HCT116 (cell line): ENCODE data around the gene FCRL3. TPM values are rescaled to one million over a fixed set of nuclear protein-coding genes. Genes with fewer than 3 reads are reported as not detected.

Experiments
- ATAC-seq: fragments of 200-7000 bp; cut with Tn5 transposase; 2 replicates; pipeline ENCODE4 v1.9.1; 2020; ENCODE audit warnings: mild to moderate bottlenecking, moderate library complexity
- BruUV-seq: library from RNA; stranded (reverse); fragments of 400-500 nt; replicated peaks from 2 replicates; lab custom pipeline; 2021; lab: Mats Ljungman, UMichigan
- CTCF ChIA-PET: fragments of 300-600 bp; sonication (Branson Sonifier 250); formaldehyde crosslinking; loops from one replicate; lab custom pipeline; 2021; ENCODE audit warnings: antibody characterized with exemption; lab: Charles Lee
- POLR2A ChIA-PET: fragments of 300-600, 350-600 bp; sonication (Branson Sonifier 250); formaldehyde crosslinking; loops from one replicate; lab custom pipeline; 2021; ENCODE audit warnings: antibody characterized with exemption; lab: Charles Lee
- RAD21 ChIA-PET, 2 experiments: fragments of 300-600 bp; sonication (Branson Sonifier 250); formaldehyde crosslinking; loops; one replicate each; lab custom pipeline; 2023; ENCODE audit warnings: low total read pairs in 2 of 2; ENCODE audit not compliant: uncharacterized antibody in 2 of 2, unreplicated experiment in 2 of 2, low non-redundant PET in 1 of 2; lab: Charles Lee
- DNase-seq: peaks from one replicate; pipeline ENCODE4 v3.0.0-alpha.2; 2010; ENCODE audit warnings: low read depth, low spot score
- H2AFZ ChIP-seq: fragments of 200-600 bp; shearing (Covaris generic), sonication (generic); 2 replicates; pipeline ENCODE4 v1.6.1; 2017; ENCODE audit warnings: low read depth, mixed run types, mixed read lengths, antibody characterized with exemption, low read length; ENCODE audit not compliant: poor library complexity, severe bottlenecking
- H3K27ac ChIP-seq: 2 replicates; pipeline ENCODE4 v1.5.1; 2012; ENCODE audit warnings: low read depth, low read length
- H3K27me3 ChIP-seq: fragments of 200-600 bp; sonication (generic); 2 replicates; pipeline ENCODE4 v1.6.1; 2016; ENCODE audit warnings: mixed run types, low read length, mixed read lengths; ENCODE audit not compliant: insufficient read depth
- H3K36me3 ChIP-seq, 2 experiments: fragments of 200-500 bp in 1 of 2; fragments of 200-600 bp in 1 of 2; sonication (Bioruptor generic) in 1 of 2; sonication (generic) in 1 of 2; 2 replicates each; pipeline versions ENCODE4 v1.5.1 to v1.6.1; 2014 to 2016; ENCODE audit warnings: low read length in 2 of 2, inconsistent platforms in 1 of 2, mixed read lengths in 1 of 2, mixed run types in 1 of 2; ENCODE audit not compliant: insufficient read depth in 2 of 2, control insufficient read depth in 1 of 2
- H3K4me1 ChIP-seq, 2 experiments: fragments of 200-600 bp in 1 of 2; sonication (generic) in 1 of 2; 2 replicates each; pipeline versions ENCODE4 v1.5.1 to v1.6.1; 2012 to 2017; ENCODE audit warnings: low read length in 2 of 2, inconsistent platforms in 1 of 2, mild to moderate bottlenecking in 1 of 2, mixed read lengths in 1 of 2, mixed run types in 1 of 2, moderate library complexity in 1 of 2; ENCODE audit not compliant: insufficient read depth in 2 of 2, control insufficient read depth in 1 of 2
- H3K4me2 ChIP-seq: fragments of 200-600 bp; sonication (generic); 2 replicates; pipeline ENCODE4 v1.6.1; 2017; ENCODE audit warnings: mixed run types, low read length, mixed read lengths
- H3K4me3 ChIP-seq, 2 experiments: fragments of 200-600 bp in 1 of 2; sonication (generic) in 1 of 2; replicated peaks in 1 of 2; 2 replicates each; pipeline ENCODE4 v1.5.1; 2011 to 2016; ENCODE audit warnings: low read length in 2 of 2, control low read depth in 1 of 2, low read depth in 1 of 2, mild to moderate bottlenecking in 1 of 2, mixed read lengths in 1 of 2, mixed run types in 1 of 2
- H3K79me2 ChIP-seq: fragments of 200-600 bp; sonication (generic); 2 replicates; pipeline ENCODE4 v1.6.1; 2017; ENCODE audit warnings: mild to moderate bottlenecking, mixed run types, low read length, moderate library complexity, mixed read lengths; ENCODE audit not compliant: insufficient read depth
- H3K9ac ChIP-seq: fragments of 200-600 bp; sonication (generic); 2 replicates; pipeline ENCODE4 v1.6.1; 2016; ENCODE audit warnings: low read length, mixed read lengths
- H3K9me2 ChIP-seq: fragments of 200-600 bp; sonication (generic), shearing (Covaris generic); 2 replicates; pipeline ENCODE4 v1.6.1; 2017; ENCODE audit warnings: mixed run types, mild to moderate bottlenecking, moderate library complexity; ENCODE audit not compliant: insufficient read depth
- H3K9me3 ChIP-seq, 2 experiments: fragments of 200-500 bp in 1 of 2; fragments of 200-600 bp in 1 of 2; sonication (Bioruptor generic) in 1 of 2; sonication (generic) in 1 of 2; 2 replicates each; pipeline ENCODE4 v1.6.1; 2014 to 2017; ENCODE audit warnings: low read length in 2 of 2, mixed read lengths in 2 of 2, inconsistent platforms in 1 of 2, low read depth in 1 of 2, mild to moderate bottlenecking in 1 of 2, mixed run types in 1 of 2, moderate library complexity in 1 of 2; ENCODE audit not compliant: control insufficient read depth in 1 of 2, insufficient read depth in 1 of 2
- H4K20me1 ChIP-seq: fragments of 200-600 bp; sonication (generic), shearing (Covaris generic); 2 replicates; pipeline ENCODE4 v1.6.1; 2017; ENCODE audit warnings: mixed run types, mild to moderate bottlenecking, moderate library complexity; ENCODE audit not compliant: insufficient read depth
- CBX3 ChIP-seq: IDR thresholded peaks from 2 replicates; pipeline ENCODE4 v1.6.1; 2012; ENCODE audit warnings: low read depth
- CEBPB ChIP-seq: IDR thresholded peaks from 2 replicates; pipeline ENCODE4 v1.6.1; 2012; ENCODE audit warnings: low read depth
- EGR1 ChIP-seq: IDR thresholded peaks from 2 replicates; pipeline ENCODE4 v1.6.1; 2012; ENCODE audit warnings: low read depth
- ELF1 ChIP-seq: IDR thresholded peaks from 2 replicates; pipeline ENCODE4 v1.6.1; 2012; ENCODE audit warnings: low read depth, borderline replicate concordance
- EZH2 ChIP-seq: fragments of 200-600 bp; sonication (generic); IDR thresholded peaks from 2 replicates; pipeline ENCODE4 v1.6.1; 2017; ENCODE audit warnings: antibody characterized with exemption, mixed run types
- EZH2phosphoT487 ChIP-seq: fragments of 200-600 bp; IDR thresholded peaks from 2 replicates; pipeline ENCODE4 v1.6.1; 2018; ENCODE audit warnings: antibody characterized with exemption, borderline replicate concordance
- JUND ChIP-seq: IDR thresholded peaks from 2 replicates; pipeline ENCODE4 v1.6.1; 2012
- POLR2A ChIP-seq: IDR thresholded peaks from 2 replicates; pipeline ENCODE4 v1.7.0; 2011; ENCODE audit warnings: borderline replicate concordance; ENCODE audit not compliant: insufficient read depth, insufficient read length; ENCODE audit errors: extremely low read depth
- POLR2AphosphoS5 ChIP-seq: IDR thresholded peaks from 2 replicates; pipeline ENCODE4 v1.6.1; 2011; ENCODE audit warnings: mild to moderate bottlenecking, low read depth, low read length, moderate library complexity
- RAD21 ChIP-seq: IDR thresholded peaks from 2 replicates; pipeline ENCODE4 v1.6.1; 2012; ENCODE audit warnings: low read depth, mild to moderate bottlenecking
- SIN3A ChIP-seq: IDR thresholded peaks from 2 replicates; pipeline ENCODE4 v1.6.1; 2012; ENCODE audit warnings: low read depth
- SRF ChIP-seq: IDR thresholded peaks from 2 replicates; pipeline ENCODE4 v1.6.1; 2012; ENCODE audit warnings: low read depth
- TCF7L2 ChIP-seq: IDR thresholded peaks from 2 replicates; pipeline ENCODE4 v1.7.0; 2011; ENCODE audit warnings: borderline replicate concordance, inconsistent platforms; ENCODE audit not compliant: insufficient read depth, insufficient read length; ENCODE audit errors: extremely low read depth
- ZFX ChIP-seq: fragments of 450-650 bp; IDR thresholded peaks from 2 replicates; pipeline ENCODE4 v1.6.1; 2017
- intact Hi-C: fragments of 100-400 bp; cut with micrococcal nuclease; formaldehyde crosslinking; loops from 2 replicates; pipeline ENCODE4 v1.10.0; 2022
- total RNA-seq: library from RNA; stranded (reverse); gene quantifications from one replicate; pipeline ENCODE4 v1.2.1, GENCODE V29; 2021; ENCODE audit not compliant: unreplicated experiment
- TF ChIP-seq, protein P1 (sequence below), 3 experiments: fragments of 200-600 bp in 1 of 3; sonication (generic) in 1 of 3; IDR thresholded peaks in 2 of 3; conservative IDR thresholded peaks in 1 of 3; 2 replicates each; pipeline ENCODE4 v1.5.1; 2012 to 2017; ENCODE audit warnings: low read depth in 2 of 3, low read length in 2 of 3, antibody characterized with exemption in 1 of 3, borderline replicate concordance in 1 of 3, control low read depth in 1 of 3, mild to moderate bottlenecking in 1 of 3, mixed read lengths in 1 of 3, mixed run types in 1 of 3, moderate library complexity in 1 of 3; ENCODE audit not compliant: insufficient read depth in 1 of 3
- TF ChIP-seq, protein P2 (sequence below): IDR thresholded peaks from 2 replicates; pipeline ENCODE4 v1.6.1; 2012
- TF ChIP-seq, protein P3 (sequence below): IDR thresholded peaks from 2 replicates; pipeline ENCODE4 v1.6.1; 2012

FCRL3 gene
- total RNA-seq, 1 experiment from 2014 or later, result not detected

GRCh38 chr1:157725221-157725577, 24.6 kb upstream of the FCRL3 start:
- BruUV-seq, result no TSS peak
- Histone ChIP-seq H3K4me1 (no peaks in the 10 kb centered on the region), H3K9ac (no peak overlapping the region), H3K9me3 (peaks cover 0 to 3% of the 10 kb centered on the region in 2 experiments; a peak in 1 of 4 replicates), H2AFZ (no peak overlapping the region), H3K4me3 (no peak overlapping the region), H3K4me2 (no peak overlapping the region), H3K9me2 (no peaks in the 10 kb centered on the region), H3K36me3 (no peaks in the 10 kb centered on the region), H3K27me3 (peaks cover 3% of the 10 kb centered on the region; the same call in 1 of the 2 replicates), H4K20me1 (no peaks in the 10 kb centered on the region), H3K27ac (no peak overlapping the region), H3K79me2 (no peaks in the 10 kb centered on the region)
- intact Hi-C loops, result no loop called here
- ChIA-PET RAD21 (no interaction called here), CTCF (no interaction called here), POLR2A (no interaction called here)
- DNase-seq, result no peak
- no peak for ATAC-seq
- TF ChIP-seq JUND (no peak), CBX3 (no peak), ELF1 (no peak)
- TF ChIP-seq, protein P1, sequence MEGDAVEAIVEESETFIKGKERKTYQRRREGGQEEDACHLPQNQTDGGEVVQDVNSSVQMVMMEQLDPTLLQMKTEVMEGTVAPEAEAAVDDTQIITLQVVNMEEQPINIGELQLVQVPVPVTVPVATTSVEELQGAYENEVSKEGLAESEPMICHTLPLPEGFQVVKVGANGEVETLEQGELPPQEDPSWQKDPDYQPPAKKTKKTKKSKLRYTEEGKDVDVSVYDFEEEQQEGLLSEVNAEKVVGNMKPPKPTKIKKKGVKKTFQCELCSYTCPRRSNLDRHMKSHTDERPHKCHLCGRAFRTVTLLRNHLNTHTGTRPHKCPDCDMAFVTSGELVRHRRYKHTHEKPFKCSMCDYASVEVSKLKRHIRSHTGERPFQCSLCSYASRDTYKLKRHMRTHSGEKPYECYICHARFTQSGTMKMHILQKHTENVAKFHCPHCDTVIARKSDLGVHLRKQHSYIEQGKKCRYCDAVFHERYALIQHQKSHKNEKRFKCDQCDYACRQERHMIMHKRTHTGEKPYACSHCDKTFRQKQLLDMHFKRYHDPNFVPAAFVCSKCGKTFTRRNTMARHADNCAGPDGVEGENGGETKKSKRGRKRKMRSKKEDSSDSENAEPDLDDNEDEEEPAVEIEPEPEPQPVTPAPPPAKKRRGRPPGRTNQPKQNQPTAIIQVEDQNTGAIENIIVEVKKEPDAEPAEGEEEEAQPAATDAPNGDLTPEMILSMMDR (IDR thresholded peaks at IDR 0.05 in 2 of 3, conservative IDR thresholded peaks at IDR 0.05 in 1 of 3; ENCODE audit: borderline replicate concordance in 1 of 3, insufficient read depth in 1 of 3, low read depth in 2 of 3, low read length in 2 of 3), result no peak
- TF ChIP-seq, protein P2, sequence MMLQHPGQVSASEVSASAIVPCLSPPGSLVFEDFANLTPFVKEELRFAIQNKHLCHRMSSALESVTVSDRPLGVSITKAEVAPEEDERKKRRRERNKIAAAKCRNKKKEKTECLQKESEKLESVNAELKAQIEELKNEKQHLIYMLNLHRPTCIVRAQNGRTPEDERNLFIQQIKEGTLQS, result no peak

DNA sequence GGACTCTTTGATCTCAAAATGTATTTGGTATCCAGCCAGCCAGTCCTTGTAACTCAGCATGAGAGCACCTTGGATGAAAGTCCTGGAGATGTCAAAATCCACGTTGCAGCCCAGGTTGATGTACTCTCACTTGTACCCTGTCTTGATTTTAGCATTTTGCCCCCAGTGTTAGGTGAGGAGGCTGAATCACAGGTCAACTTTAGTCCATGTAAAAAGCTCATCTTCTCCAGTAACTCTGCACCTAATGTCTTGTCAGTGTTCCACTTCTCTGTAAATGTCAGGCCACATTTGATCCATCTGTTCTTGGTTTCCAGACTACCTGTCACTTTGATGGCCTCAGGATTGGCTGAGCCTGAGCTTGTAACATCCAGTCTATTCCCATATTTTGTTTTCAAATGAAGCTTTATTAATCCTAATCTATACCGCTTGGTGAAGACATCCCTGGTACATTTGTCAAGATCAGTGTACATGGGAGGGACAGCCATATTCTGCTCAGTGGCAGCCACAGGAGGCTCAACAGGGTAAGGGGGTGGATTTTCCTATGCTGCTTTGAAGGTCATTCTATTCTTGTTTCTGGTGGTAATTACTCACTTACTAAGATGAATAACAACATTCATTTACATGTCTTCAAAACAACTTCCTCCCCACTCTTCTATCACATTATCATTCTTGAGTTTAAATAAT, 24.1 kb upstream of the FCRL3 start:
- ChIA-PET CTCF (no interaction called here), RAD21 (no interaction called here), POLR2A (no interaction called here)
- intact Hi-C loops, result no loop called here
- no peaks in the 10 kb centered on the region for H3K79me2 ChIP-seq
- no peak overlapping the region for H3K9ac ChIP-seq
- H3K4me1 ChIP-seq, result no peaks in the 10 kb centered on the region
- H3K9me3 ChIP-seq, result peaks cover 0 to 3% of the 10 kb centered on the region in 2 experiments; a peak in 1 of 4 replicates
- DNase-seq (no peak), ATAC-seq (no peak)
- H3K4me2 ChIP-seq, result no peak overlapping the region
- H3K27me3 ChIP-seq, result peaks cover 3% of the 10 kb centered on the region; the same call in 1 of the 2 replicates
- H2AFZ ChIP-seq, result no peak overlapping the region
- H3K9me2 ChIP-seq, result no peaks in the 10 kb centered on the region
- H3K36me3 ChIP-seq, result no peaks in the 10 kb centered on the region
- no peak overlapping the region for H3K27ac ChIP-seq
- no peaks in the 10 kb centered on the region for H4K20me1 ChIP-seq
- H3K4me3 ChIP-seq, result no peak overlapping the region
- no TSS peak for BruUV-seq
- TF ChIP-seq, protein P3, sequence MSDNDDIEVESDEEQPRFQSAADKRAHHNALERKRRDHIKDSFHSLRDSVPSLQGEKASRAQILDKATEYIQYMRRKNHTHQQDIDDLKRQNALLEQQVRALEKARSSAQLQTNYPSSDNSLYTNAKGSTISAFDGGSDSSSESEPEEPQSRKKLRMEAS, result no peak
- TF ChIP-seq EZH2phosphoT487 (no peak), TCF7L2 (no peak), POLR2AphosphoS5 (no peak), POLR2A (no peak), CEBPB (no peak), EZH2 (no peak), SRF (no peak), RAD21 (no peak), ELF1 (no peak), EGR1 (no peak), JUND (no peak), ZFX (no peak), CBX3 (no peak), SIN3A (no peak)
- TF ChIP-seq, protein P2, result no peak
